ENCODE data around the gene POLK. TPM values are rescaled to one million over a fixed set of nuclear protein-coding genes. Genes with fewer than 3 reads are reported as not detected.

POLK gene
- total and polyA plus RNA-seq, 2 donors (not counting 3 experiments of a cell fraction or from before 2014, with no cell fraction given): 5.1 to 27.3 TPM

DNA sequence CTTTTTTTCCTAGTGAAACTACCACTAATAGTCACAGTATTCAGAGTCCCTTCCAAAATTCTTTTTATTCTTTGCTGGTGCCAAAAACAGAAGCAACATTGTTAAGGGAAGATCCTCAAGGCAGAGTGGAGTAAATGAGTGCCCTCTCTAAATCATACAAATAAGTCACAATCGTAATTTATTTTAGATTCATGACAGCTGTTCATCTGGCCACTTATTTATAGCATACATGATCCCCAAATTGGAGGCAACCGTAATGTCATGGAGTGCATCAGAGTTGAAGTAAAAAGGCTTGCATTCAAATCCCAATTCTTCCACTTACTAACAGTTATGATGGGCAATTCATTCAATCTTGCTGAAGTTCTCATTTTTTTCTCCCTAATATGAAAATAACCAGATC, 33.4 kb downstream of the POLK start:
- Histone ChIP-seq H3K27me3 (ENCODE audit: control insufficient read depth in 2 of 2, insufficient read depth in 2 of 2, low read length in 2 of 2) (no peaks in the 10 kb centered on the region), H3K4me2 (ENCODE audit: insufficient read depth, low read length) (no peak overlapping the region), H3K27ac (ENCODE audit: insufficient read depth, low read depth, low read length) (no peak overlapping the region), H2AFZ (ENCODE audit: low read depth, low read length) (no peak overlapping the region), H3K9me1 (replicated peaks; ENCODE audit: control insufficient read depth, extremely low read depth, insufficient read depth, low read length) (no peaks in the 10 kb centered on the region), H3K9ac (replicated peaks; ENCODE audit: extremely low read depth, insufficient read depth, low read length) (no peak overlapping the region), H3K9me3 (replicated peaks; ENCODE audit: control insufficient read depth, insufficient read depth, low read length) (no peaks in the 10 kb centered on the region), H3K4me3 (replicated peaks in 1 of 3; ENCODE audit: insufficient read depth in 1 of 3, low read depth in 1 of 3, low read length in 3 of 3) (no peak overlapping the region), H3K79me2 (ENCODE audit: control insufficient read depth, insufficient read depth, low read length) (peaks cover 2% of the 10 kb centered on the region), H3K36me3 (ENCODE audit: control insufficient read depth in 2 of 2, extremely low read depth in 1 of 2, insufficient read depth in 2 of 2, low read length in 2 of 2) (no peaks in the 10 kb centered on the region), H3K4me1 (ENCODE audit: control insufficient read depth, extremely low read depth, insufficient read depth, low read length) (no peaks in the 10 kb centered on the region), H4K20me1 (replicated peaks; ENCODE audit: control insufficient read depth, extremely low read depth, insufficient read depth, low read length) (peaks cover 3% of the 10 kb centered on the region)
- no peak for DNase-seq (ENCODE audit: low read depth, low spot score)
- TF ChIP-seq POLR2AphosphoS5 (IDR thresholded peaks at IDR 0.05; ENCODE audit: insufficient read depth, low read depth, low read length) (no peak), EZH2 (IDR thresholded peaks at IDR 0.05; ENCODE audit: borderline replicate concordance, low read depth, low read length, severe bottlenecking) (no peak), FOS (IDR thresholded peaks at IDR 0.05; ENCODE audit: borderline replicate concordance, insufficient read depth, low read length) (no peak), GATA2 (IDR thresholded peaks at IDR 0.05; ENCODE audit: insufficient read depth, insufficient read length, low read depth, low read length) (no peak), MYC (IDR thresholded peaks at IDR 0.05; ENCODE audit: low read depth, low read length) (no peak)
- TF ChIP-seq, protein P1, sequence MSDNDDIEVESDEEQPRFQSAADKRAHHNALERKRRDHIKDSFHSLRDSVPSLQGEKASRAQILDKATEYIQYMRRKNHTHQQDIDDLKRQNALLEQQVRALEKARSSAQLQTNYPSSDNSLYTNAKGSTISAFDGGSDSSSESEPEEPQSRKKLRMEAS (IDR thresholded peaks at IDR 0.05; ENCODE audit: insufficient read depth, insufficient read length): no peak
- dilution Hi-C loops (cut with MboI; ENCODE audit: extremely low pct_ligation_motif_present, low sequenced_read_pairs): no loop called here
- ChIA-PET CTCF (no interaction called here), POLR2A (no interaction called here)
- intact Hi-C loops (cut with micrococcal nuclease): no loop called here
- no peak for FAIRE-seq
- BruUV-seq (replicated peaks): no TSS peak

DNA sequence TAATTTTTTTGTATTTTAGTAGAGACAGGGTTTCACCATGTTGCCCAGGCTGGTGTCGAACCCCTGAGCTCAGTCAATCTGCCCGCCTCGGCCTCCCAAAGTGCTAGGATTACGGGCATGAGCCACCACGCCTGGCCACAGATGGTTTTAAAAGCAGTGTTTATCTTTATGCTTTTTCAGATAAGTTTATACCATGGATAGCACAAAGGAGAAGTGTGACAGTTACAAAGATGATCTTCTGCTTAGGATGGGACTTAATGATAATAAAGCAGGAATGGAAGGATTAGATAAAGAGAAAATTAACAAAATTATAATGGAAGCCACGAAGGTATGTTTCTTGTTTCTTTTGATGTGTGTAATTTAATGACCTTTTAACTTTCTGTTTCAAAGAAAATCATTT, 35.1 kb downstream of the POLK start:
- Histone ChIP-seq H3K9me3 (replicated peaks; ENCODE audit: control insufficient read depth, insufficient read depth, low read length) (no peaks in the 10 kb centered on the region), H3K4me1 (ENCODE audit: control insufficient read depth, extremely low read depth, insufficient read depth, low read length) (no peaks in the 10 kb centered on the region), H4K20me1 (replicated peaks; ENCODE audit: control insufficient read depth, extremely low read depth, insufficient read depth, low read length) (peaks cover 3% of the 10 kb centered on the region), H3K9me1 (replicated peaks; ENCODE audit: control insufficient read depth, extremely low read depth, insufficient read depth, low read length) (no peaks in the 10 kb centered on the region), H3K4me2 (ENCODE audit: insufficient read depth, low read length) (no peak overlapping the region), H3K4me3 (replicated peaks in 1 of 3; ENCODE audit: insufficient read depth in 1 of 3, low read depth in 1 of 3, low read length in 3 of 3) (no peak overlapping the region), H3K27ac (ENCODE audit: insufficient read depth, low read depth, low read length) (no peak overlapping the region), H3K27me3 (ENCODE audit: control insufficient read depth in 2 of 2, insufficient read depth in 2 of 2, low read length in 2 of 2) (no peaks in the 10 kb centered on the region), H3K36me3 (ENCODE audit: control insufficient read depth in 2 of 2, extremely low read depth in 1 of 2, insufficient read depth in 2 of 2, low read length in 2 of 2) (no peaks in the 10 kb centered on the region), H2AFZ (ENCODE audit: low read depth, low read length) (no peak overlapping the region), H3K79me2 (ENCODE audit: control insufficient read depth, insufficient read depth, low read length) (peaks cover 2% of the 10 kb centered on the region), H3K9ac (replicated peaks; ENCODE audit: extremely low read depth, insufficient read depth, low read length) (no peak overlapping the region)
- DNase-seq (ENCODE audit: low read depth, low spot score) (no peak), FAIRE-seq (no peak)
- ChIA-PET CTCF (no interaction called here), POLR2A (no interaction called here)
- dilution Hi-C loops (cut with MboI; ENCODE audit: extremely low pct_ligation_motif_present, low sequenced_read_pairs) (no loop called here), intact Hi-C loops (cut with micrococcal nuclease) (no loop called here)
- BruUV-seq (replicated peaks): no TSS peak
- no peak for TF ChIP-seq EZH2 (IDR thresholded peaks at IDR 0.05; ENCODE audit: borderline replicate concordance, low read depth, low read length, severe bottlenecking)
- TF ChIP-seq POLR2A (IDR thresholded peaks at IDR 0.05; ENCODE audit: low read depth, low read length): no peak
- TF ChIP-seq GATA2 (IDR thresholded peaks at IDR 0.05; ENCODE audit: insufficient read depth, insufficient read length, low read depth, low read length): no peak
- no peak for TF ChIP-seq POLR2AphosphoS5 (IDR thresholded peaks at IDR 0.05; ENCODE audit: insufficient read depth, low read depth, low read length)
- no peak for TF ChIP-seq MYC (IDR thresholded peaks at IDR 0.05; ENCODE audit: low read depth, low read length)

Measured in endothelial cell of umbilical vein (primary cell).